Measurements from ENCODE around the gene SMIM32.

GRCh38 chr5:136166909-136167308 is 26.1 kb downstream of the SMIM32 start:
- no peak for TF ChIP-seq CTCF (conservative IDR thresholded peaks at IDR 0.05; ENCODE audit: low read length)
- TF ChIP-seq EZH2phosphoT487 (IDR thresholded peaks at IDR 0.05; ENCODE audit: borderline replicate concordance, low read depth, low read length) = no peak

Measured in OCI-LY7 (cell line).